B cell (primary cell): ENCODE measurements around the gene EIF3A.

Experiments used
- CTCF ChIP-seq: fragments of 200-600 bp; IDR thresholded peaks from one replicate; pipeline ENCODE4 v1.8.0; 2022; ENCODE audit warnings: antibody characterized with exemption, mild to moderate bottlenecking
- EZH2 ChIP-seq: IDR thresholded peaks from 2 replicates; pipeline ENCODE4 v1.6.1; 2012; ENCODE audit warnings: borderline replicate concordance, low read depth, mild to moderate bottlenecking, moderate library complexity, low read length; ENCODE audit not compliant: insufficient read depth, poor library complexity, severe bottlenecking

- no peak for TF ChIP-seq EZH2
- no peak for TF ChIP-seq CTCF
Observed at GRCh38 chr10:119061926-119062325, 18.7 kb downstream of the EIF3A start.
